Inflammatory macrophage treated with lipopolysaccharide for 4 hours (primary cell): ENCODE results near the gene FEM1B.

ENCODE experiments used
- DNase-seq: peaks from one replicate; pipeline ENCODE4 v3.0.0-alpha.2; 2020

FEM1B gene

DNA sequence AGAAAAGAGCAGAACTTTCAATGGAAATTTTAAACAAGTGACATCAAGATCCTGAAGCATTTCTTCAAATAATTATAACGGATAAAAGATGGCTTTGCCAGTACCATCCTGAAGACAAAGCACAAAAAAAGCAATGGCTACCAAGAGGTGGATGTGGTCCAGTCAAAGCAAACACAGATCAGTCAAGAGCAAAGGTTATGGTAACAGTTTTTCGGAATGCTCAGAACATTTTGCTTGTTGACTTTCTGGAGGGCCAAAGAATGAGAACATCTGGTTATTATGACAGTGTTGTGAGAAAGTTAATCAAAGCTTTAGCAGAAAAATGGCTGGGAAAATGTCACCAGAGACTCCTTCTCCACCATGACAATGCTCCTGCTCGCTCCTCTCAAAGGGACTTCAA is 31.5 kb downstream of the FEM1B start:
- DNase-seq = no peak

DNA sequence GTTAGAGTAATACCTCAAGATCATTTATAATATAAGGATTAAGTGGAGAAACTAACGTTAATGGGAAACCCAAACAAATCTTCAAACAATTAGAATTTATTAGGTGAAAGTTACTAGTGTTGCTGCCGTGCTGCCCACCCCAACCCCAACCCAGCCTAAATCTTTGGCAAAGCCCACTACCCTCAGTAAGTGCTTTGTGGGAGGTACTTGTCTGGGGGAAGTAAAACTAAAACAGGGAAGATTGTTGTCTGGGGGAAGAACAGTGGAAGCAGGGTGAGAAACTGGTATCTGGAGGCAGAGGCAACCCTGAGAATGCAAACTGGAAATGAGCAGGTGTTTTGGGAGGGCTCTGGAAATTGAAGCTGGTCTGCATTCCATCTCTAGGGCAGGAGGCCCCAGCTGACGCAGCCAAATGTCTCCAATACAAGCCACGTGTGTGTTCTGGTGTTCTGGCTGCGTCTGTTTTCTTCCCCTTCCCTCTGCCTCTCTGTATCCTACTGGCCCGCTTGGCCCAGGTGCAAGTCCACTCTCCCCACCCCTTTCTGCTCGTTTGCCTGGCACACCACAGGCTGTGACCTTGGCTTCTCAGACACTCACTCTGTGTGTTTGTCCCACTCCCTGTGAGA is 32.7 kb downstream of the FEM1B start:
- no peak for DNase-seq

DNA sequence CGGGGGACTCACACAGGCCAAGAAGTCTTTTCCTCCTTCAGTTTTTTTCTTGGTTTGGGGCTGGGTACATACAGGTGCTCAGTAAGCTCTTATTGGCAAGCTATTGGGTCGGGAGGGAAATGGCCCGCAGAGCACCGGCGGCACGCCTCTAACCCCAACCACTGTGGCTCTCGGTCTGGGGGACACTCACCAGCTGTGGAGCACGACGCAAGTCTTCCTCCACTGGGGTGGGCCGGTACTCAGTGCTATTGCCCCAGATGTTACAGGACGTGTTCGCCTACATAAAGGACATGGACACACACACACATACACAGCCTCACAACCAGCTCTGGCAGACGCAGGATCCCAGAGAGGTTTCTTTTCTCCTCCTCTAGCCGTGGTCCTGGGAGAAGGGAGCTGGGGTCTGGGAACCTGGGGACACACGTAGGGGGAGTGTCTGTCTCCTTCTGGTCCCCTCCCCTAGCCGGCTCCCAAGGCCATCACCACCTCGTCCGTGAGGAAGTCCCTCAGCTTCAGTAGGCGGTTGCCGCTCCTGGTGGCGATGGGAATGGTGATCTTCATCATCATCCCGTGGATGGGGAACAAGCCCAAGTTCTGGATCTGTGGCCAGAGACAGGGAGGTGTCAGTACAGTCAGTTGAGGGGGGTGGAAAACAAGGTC is 33.4 kb downstream of the FEM1B start:
- no peak for DNase-seq

DNA sequence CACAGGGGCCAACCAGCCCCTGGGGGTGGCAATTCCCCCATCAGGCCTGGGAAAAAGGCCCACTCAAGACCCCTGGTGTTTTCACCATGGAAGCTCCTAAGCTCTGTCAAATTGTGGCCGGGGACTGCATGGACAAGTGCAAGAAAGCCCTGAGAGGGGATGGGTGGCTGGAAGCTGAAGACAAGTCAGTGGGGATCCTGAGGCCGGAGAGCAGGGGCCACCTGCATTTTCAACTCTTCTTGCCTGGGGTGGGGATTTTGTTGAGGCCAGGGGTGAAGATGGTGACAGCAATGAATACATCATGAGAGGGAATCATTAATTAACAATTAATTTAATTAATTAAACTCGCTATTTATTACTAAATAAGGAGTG is 33.9 kb downstream of the FEM1B start:
- no peak for DNase-seq

DNA sequence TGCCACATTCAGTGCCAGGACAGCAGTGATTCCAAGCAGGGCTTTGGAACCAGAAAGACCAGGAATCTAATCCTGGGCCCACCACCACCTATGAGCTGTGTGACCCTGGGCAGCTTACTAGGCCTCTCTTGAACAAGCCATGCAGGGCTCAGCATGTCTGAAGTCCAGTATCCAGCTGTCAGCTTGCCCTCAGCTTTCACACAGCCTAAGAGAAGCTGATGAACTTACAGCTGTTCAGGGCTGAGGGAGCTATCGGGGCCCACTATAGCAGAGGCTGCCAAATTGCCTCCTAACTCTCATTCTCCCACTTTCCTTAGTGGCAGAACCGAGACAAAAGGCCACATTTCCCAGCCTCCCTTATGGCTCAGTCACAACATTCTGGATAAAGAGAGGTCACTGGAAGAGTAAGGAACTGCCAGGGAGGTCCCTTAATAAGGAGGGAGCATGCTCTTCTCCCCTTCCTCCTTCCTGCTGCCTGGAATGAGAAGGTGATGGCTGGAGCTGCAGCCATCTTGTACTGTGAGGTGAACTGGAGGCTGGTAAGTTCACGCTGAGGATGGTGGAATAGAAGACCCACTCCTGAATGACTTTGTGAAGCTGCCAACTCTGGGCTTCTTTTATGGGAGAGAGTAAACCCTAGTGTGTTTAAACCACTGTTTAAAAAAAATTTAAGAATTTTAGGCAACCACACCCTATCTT is 34.5 kb downstream of the FEM1B start:
- no peak for DNase-seq

DNA sequence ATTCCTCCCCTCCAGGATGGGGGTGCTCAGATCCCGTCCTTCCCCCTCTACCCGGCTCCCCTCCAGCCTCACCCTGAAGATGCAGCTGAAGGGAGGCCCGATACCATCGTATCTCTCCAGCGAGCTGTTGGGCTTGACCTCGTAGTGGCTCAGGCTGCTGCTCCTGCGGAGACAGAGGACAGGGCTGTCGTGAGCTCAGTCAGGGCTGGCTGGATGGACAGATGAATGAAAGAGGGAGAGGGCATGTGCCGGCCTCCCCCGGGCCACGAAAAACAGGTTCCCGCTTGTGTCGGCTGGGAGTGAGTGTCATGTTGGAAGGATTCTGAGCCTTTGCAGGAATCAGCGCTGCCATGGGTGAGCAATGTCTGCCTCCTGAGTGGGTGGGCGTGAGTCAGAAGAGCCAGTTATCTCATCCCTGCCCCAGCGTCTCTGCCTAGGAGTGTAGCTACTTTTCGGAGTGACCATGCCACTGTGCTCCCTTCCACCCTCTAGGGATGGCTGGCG is 35.2 kb downstream of the FEM1B start:
- peak; percentile 93 for DNase-seq

DNA sequence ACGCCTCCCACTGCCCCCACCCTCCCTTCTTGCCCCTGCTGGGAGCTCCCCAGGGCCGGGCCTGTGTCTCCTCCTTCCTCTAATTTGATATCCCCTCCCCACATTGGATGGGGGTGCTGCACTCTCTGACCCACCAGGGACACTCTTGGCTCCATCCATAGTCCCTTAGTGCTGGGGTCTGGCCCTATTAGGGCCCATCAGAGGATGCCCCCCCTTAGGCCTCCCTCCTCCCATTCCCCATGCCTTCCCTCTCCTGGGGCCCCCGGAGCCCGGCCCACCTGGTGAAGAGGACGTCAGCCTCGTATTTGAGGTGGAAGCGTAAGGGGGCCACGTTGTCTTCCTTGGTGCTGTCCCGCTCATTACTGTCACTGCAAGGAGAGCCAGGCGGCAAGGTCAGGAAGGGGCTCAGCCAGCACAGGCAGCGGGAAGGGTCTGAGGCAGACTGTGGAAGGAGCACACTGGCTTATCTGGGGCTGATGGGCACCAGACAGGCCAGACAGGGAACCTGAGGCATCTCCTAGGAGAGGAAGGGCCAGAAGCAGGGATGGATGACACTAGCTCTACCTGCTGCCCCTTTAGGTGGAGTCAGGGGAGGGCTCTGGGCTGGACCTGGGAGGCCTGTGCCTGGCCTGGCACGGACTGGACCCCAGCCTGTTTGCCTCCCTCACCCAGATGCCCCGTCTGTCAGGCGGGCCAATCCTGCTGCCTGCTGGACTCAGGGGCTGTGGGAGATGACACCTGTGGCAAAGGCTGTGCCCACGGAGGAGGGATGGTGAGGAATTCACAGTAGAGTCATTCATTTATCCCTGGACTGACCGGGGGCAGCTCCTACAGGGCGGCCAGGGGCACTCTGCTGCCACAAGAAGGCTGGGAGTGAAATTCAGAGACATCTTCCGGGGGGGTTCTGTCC is 36.2 kb downstream of the FEM1B start:
- DNase-seq = no peak

DNA sequence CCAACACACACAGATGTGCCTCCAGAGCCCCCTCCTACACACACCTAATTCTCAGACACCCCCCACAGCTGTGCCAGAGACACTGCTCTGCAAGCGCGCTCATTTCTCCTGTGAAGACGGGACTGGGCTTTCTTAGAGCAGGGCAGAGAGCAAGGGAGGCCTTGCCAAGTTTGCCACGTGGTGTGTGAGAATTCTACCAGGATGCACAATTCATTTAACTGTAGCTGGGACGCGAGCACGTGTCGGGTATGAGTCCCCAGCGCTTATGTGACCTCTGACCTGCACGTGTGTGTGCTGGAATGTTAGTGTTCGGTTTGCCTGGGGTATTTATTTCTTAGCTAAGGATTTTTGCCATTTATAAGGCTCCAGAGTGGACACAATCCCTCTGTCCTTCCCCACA is 37.0 kb downstream of the FEM1B start:
- no peak for DNase-seq

DNA sequence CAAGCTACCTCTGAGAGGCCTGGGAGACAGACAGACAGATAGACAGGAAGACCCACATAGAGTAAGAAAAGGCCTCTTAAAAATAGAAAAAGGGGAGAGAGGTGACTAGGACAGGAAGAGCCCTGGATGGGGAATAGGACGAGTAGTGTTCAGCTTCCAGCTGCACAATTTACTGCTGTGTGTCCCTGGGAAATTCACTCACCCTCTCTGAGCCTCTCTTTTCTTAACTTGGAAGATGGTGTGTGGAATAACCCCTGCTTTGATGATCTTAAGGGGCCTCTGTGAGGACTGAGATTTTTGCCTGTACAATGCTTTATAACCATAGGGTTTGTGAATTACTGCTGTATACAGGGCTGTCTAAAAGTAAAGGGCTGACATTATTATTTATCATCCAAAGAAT is 37.5 kb downstream of the FEM1B start:
- DNase-seq = no peak

DNA sequence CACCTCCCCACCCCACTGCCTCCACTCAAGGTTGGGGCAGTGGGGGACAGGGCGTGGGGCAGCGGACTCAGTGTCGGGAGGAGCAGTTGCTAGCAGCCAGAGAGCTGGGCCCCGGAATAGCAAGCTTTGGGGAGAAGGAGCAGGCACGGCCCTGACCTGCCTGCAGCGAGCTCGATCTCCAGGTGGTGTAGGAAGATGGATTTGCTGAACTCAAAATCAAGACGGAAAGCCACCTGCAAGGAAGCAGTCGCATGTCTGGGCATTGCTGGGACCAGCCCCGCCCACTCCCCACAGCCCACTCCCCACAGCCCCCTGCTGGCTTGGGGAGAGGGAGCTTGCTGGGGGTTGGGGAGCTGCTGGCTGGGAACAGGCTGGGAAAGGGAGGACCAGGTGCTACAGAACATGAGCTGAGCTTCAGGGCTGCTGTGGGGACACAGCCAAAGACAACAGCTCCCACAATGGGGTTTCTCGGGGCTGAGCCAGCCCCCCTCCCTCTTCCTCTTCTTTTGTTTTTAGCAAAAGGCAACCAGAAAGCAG is 38.0 kb downstream of the FEM1B start:
- DNase-seq = no peak

DNA sequence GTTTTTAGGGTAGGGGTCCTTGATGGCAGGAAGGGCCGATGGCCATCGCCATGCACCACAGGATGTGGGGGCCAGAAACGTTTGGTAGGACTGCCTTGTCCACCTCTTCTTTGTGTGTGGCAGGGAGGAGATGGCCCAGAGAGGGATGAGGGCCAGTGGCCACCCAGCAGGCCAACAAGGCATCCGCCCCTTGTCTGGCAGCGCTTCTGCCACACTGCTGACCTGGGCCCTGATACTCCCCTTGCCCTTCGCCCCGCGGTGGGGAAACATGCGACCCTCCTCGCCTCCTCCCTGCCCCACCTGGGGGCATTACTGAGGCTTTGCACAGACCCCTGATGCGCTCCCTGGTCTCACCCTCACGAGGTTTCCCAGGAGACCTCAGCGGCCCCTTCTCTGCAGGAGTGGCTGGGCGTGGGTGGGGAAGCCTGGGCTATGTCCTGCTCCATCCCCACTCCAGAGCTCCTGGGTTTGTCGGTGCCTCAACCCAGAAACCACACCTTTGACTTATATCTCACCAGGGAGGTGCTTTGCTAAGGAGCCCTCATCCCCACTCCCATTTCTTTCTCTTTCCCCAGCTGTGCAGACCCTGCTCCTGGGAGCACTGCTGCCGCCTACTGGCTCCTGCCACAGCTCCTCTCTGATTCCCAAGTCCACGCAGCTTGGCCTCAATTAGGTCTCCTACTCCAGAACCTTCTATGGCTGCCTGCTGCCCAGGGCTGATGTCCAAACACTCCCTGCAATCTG is 38.7 kb downstream of the FEM1B start:
- no peak for DNase-seq

DNA sequence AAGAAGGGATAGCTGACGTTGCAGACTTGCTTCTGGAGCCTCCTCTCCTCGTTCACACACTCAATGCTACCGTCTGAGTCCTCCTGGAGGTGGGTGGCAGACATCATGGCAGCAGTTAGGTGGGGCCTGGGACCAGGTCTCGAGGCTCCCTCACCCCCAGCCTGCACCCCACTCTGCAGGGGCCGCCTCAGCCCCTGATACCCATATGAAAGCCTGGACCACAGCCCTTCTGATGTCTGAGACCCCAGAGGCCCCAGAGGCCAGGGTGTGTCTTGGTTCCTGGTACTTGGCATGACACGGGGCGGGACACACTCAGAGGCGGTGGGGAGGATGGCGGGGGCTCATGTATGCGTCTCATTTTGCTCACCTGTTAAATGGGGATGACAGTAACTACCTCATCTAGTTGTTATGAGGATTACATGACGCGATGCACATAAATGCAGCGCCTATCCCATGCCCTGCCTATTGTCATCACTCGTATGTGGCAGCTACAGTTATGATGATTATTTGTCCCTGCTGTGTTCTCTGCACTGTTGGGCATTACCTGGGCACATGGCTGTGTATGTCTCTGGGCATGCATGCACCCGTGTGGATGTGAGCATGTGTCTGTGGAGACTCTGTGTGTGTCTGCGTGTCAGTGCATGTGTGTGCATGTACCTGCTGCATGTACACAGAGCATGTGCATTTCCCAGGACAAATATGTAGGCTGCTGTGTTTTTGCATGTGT is 39.9 kb downstream of the FEM1B start:
- no peak for DNase-seq

DNA sequence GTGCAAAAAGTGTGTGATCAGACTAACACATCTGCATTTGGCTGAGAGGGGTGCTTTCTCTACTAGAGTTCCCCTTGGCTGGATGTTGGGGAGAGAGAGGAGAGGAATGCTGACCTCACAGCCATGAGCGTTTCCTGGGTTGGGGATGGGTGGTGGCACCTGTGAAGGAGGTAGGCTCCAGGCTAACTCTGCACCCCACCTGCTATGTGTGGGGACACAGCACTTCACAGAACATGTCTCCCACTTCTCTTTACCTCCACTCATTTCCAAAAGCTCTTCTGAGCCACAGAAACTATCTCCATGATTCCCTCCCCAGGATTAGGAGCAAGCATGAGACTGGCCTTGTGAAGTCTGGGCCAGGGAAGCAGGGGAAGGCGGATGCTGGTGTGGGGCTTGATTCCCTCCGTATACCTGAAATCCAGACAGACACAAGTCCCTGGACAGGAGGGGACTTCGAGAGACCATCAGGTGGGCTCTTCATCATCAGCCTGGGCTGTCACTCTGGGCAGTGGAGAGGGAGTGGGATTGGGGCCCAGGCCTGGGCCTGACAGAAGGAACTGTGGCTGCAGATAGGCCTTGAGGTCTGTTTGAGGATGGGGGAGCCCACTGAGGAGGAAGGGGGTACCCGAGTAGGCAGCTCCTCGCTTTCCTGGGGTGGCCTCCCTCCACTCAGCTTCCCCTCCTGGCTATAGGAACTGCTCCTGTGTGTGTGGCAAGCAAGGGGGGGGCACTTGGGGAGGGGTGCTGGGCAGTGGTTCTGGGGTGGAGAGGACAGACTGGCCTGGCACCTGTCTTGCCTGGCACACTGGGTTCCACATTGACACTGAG is 40.7 kb downstream of the FEM1B start:
- DNase-seq = no peak

DNA sequence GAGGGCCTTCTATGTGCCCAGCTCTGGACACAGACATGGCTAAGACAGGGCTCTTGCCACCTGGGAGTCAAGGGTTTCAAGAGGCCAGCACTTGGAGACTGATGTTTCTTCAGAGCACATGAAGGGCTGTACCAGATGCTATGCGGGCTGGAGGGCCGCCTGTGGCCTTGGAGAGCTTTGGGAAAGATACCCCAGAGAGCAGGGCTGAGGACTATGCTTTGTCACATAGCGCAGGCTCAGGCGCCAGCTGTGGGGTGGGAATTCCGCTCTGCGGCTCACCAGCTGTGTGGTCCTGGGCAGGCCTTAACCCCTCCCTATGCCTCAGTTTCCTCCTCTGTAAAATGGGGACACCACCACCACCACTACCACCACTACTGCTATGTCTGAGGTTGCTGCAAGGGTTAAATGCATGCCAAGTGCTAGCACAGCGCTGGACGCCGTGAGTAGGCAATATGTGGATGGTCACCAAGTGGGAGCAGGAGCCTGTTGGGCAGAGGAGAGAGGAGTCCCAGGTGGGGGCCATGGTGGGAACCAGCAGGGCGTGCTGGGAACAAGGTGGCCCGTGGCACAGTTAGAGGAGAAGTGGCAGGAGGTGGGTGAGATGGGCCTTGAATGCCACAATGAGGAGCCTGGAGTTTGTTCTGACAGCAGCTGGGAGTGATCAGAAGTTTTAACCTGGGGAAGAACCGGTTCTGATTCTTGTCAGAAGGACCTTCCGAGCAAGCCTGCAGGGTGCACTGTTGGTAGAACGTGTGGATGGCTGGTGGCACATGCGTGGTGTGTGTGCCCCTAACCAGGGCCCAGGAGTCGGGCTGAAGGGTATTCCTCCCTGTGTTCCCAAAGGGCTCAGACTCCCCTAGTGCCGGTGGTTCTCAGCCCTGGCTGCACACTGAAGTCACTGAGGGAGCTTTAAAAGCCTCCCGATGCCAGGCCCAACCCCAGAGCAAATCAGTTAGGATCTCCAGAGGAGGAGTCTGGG is 41.7 kb downstream of the FEM1B start:
- DNase-seq = no peak

DNA sequence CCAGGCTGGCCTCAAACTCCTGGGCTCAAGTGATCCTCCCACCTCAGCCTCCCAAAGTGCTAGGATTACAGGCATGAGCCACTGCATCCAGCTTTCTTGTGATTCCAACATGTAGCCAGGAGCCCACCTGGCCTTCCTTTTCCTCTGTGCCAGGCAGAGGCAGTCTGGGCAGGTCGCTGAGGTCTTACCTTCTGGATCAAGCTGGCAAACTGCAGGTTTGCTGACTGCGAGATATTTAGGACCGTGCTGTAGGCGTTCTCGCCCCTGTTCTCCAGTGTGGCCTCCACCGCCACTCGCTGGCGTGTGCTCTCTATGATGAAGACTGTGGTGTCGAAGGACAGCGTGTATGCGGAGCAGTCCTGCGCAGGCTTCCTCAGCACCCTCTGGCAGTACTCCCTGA is 42.5 kb downstream of the FEM1B start:
- no peak for DNase-seq

DNA sequence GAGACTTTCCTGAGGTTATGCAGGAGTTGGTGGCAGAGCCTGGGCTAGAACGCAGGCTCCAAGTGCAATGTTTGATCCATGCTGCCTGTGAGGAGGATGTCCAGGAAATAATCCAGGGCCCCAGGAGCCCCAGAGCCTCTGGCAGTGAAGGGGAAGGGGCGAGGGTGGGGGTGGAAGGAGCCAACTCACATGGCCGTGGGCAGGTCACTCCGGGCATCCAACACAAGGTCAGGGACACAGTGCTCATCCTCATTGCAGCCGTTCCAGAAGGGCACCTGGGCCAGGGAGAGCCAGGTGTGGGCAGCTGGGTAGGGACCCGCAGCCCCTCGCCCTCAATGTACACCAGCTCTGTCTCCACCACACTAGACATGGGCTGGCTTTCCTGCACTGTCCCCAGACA is 43.7 kb downstream of the FEM1B start:
- DNase-seq = no peak

DNA sequence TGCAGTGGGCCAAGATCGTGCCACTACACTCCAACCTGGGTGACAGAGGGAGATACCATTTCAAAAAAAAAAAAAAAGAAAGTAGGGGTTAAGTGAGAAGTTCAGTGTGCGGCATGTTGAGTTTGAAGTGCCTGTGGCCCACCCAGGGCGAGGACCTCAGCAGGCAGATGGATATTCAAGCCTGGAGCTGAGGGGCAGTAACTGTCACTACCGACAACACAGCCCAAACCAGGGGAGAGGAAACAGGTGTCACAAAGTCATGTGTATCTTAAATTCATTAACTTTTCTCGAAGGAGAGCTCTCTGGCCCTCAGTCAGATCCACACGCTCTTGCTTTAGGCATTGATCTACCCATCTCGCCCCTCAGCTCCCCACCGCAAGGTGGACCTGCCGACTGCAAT is 45.3 kb downstream of the FEM1B start:
- DNase-seq = no peak

DNA sequence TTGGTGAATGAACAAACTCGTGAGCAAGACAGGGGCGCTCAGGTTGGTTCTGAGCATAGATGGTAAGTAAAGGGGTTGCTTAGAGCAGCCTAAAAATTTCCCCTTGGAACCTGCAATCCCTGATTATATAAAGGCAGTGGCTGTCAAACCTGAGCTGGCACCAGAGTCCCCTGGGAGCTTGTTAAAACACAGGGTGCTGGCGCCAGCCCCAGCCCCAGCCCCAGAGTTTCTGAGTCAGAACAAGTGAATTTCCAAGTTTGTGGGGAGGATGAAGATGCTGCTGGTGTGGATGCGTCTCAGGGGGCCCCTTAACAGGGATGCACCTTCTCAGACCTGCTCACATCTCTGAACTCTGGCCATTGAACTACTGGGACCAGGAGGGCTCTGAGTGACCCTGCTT is 48.2 kb downstream of the FEM1B start:
- no peak for DNase-seq

DNA sequence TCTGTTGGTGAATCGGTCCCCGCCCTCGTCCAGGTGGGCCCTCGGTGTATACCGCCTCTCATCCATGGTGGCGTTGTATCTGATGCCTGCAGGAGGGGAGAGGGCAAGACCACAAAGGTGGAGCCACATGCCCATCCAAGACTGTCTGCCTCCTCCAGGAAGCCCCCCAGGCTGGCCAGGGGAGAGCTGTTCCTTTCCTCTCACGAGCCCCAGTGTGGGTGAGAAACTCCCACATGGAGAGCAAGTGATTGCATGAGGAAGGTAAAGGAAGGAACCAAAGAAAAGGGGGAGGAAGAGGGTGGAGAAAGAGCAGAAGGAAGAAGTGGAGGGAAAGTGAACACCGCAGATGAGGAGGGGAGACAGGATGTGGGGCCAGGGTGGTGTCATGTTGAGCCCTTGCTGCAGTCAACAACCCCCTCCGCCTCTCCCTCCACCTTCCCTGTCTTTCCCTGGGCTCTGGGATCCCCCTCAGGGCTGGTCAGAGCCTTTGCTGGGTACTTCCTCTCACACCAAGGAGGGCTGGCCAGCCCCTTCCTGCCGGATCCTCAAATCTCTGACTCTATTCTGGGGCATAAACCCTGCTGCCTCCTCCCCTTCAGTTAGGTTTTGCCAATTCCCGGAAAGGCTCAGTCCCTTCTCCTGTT is 49.3 kb downstream of the FEM1B start:
- peak; percentile 32 for DNase-seq
